GM12878 (cell line): ENCODE measurements around the gene LATS2. TPM values are rescaled to one million over a fixed set of nuclear protein-coding genes. Genes with fewer than 3 reads are reported as not detected.

Experiments
- ATAC-seq: fragments of 200-7000 bp; cut with Tn5 transposase; 3 replicates; pipeline ENCODE4 v1.9.1; 2020; ENCODE audit warnings: mild to moderate bottlenecking, moderate library complexity
- BruUV-seq: library from RNA; stranded (reverse); fragments of 400-500 nt; replicated peaks from 2 replicates; lab custom pipeline; 2021; lab: Mats Ljungman, UMichigan
- CTCF ChIA-PET: fragments of 300-600 bp; sonication (Branson Sonifier 250); formaldehyde crosslinking; extraction: SDS; loops from one replicate; lab custom pipeline; 2021; ENCODE audit warnings: inconsistent platforms; lab: Yijun Ruan, JAX
- POLR2A ChIA-PET: fragments of 350-600 bp; formaldehyde crosslinking; extraction: SDS; loops from one replicate; lab custom pipeline; 2021; ENCODE audit warnings: inconsistent platforms; lab: Charles Lee
- RAD21 ChIA-PET: fragments of 300-600 bp; sonication (Branson Sonifier 250); formaldehyde crosslinking; loops from one replicate; lab custom pipeline; 2023; ENCODE audit warnings: antibody characterized with exemption; ENCODE audit not compliant: unreplicated experiment; lab: Charles Lee
- SMC1A ChIA-PET: fragments of 300-600 bp; sonication (Branson Sonifier 250); formaldehyde crosslinking; loops from one replicate; lab custom pipeline; 2023; ENCODE audit not compliant: unreplicated experiment, uncharacterized antibody; lab: Charles Lee
- DNase-seq: peaks from one replicate; pipeline ENCODE4 v3.0.0-alpha.2; 2011; ENCODE audit warnings: low read depth, low spot score
- FAIRE-seq: peaks from 3 replicates; lab custom pipeline; 2011; peaks lifted over from hg19 to GRCh38; lab: Jason Lieb, UNC
- H2AFZ ChIP-seq: 2 replicates; pipeline ENCODE4 v1.6.0; 2011; ENCODE audit warnings: low read depth, low read length, control low read depth; ENCODE audit not compliant: control insufficient read depth
- H3K27ac ChIP-seq: 2 replicates; pipeline ENCODE4 v1.5.1; 2011; ENCODE audit warnings: control low read depth; ENCODE audit not compliant: control insufficient read depth, insufficient read depth
- H3K27me3 ChIP-seq, 2 experiments: replicated peaks in 1 of 2; 2 replicates each; pipeline versions ENCODE4 v1.6.0 to v1.6.1; 2011; ENCODE audit warnings: low read length in 1 of 2; ENCODE audit not compliant: control insufficient read depth in 2 of 2, insufficient read depth in 2 of 2
- H3K36me3 ChIP-seq, 2 experiments: 2 replicates each; pipeline ENCODE4 v1.5.1; 2011; ENCODE audit warnings: low read length in 1 of 2; ENCODE audit not compliant: control insufficient read depth in 2 of 2, insufficient read depth in 2 of 2
- H3K4me1 ChIP-seq: 2 replicates; pipeline ENCODE4 v1.6.1; 2011; ENCODE audit warnings: mild to moderate bottlenecking, low read length, moderate library complexity, mixed read lengths; ENCODE audit not compliant: control insufficient read depth, insufficient read depth
- H3K4me2 ChIP-seq: 2 replicates; pipeline ENCODE4 v1.6.0; 2011; ENCODE audit warnings: control low read depth; ENCODE audit not compliant: control insufficient read depth, insufficient read depth
- H3K4me3 ChIP-seq: fragments of 200-600 bp; sonication (generic); 2 replicates; pipeline ENCODE4 v1.5.1; 2016
- H3K79me2 ChIP-seq: 2 replicates; pipeline ENCODE4 v1.6.0; 2011; ENCODE audit warnings: low read length; ENCODE audit not compliant: control insufficient read depth, insufficient read depth
- H3K9ac ChIP-seq: 2 replicates; pipeline ENCODE4 v1.8.0; 2011; ENCODE audit warnings: low read length, control low read depth, mixed read lengths; ENCODE audit not compliant: control insufficient read depth, insufficient read depth
- H3K9me3 ChIP-seq: replicated peaks from 3 replicates; pipeline ENCODE4 v1.5.1; 2011; ENCODE audit warnings: mild to moderate bottlenecking, low read length; ENCODE audit not compliant: control insufficient read depth, insufficient read depth
- H4K20me1 ChIP-seq: 2 replicates; pipeline ENCODE4 v1.6.0; 2011; ENCODE audit not compliant: control insufficient read depth, insufficient read depth
- CBX5 ChIP-seq: sonication (generic); IDR thresholded peaks from 2 replicates; pipeline ENCODE4 v1.6.1; 2016; ENCODE audit warnings: low read depth, moderate library complexity, mild to moderate bottlenecking, inconsistent platforms
- KAT2A ChIP-seq: conservative IDR thresholded peaks from 2 replicates; pipeline ENCODE4 v1.6.1; 2011; ENCODE audit warnings: low read depth, low read length; ENCODE audit not compliant: control insufficient read depth
- WGBS: methylation state at CpG from one replicate; pipeline ENCODE4 v1.1.6; 2016; ENCODE audit warnings: low lambda C conversion rate; ENCODE audit not compliant: insufficient replicate concordance, insufficient coverage; ENCODE audit errors: missing lambda C conversion rate; 5-methylcytosine and 5-hydroxymethylcytosine counted together
- in situ Hi-C: fragments of 300-500 bp; cut with MboI; formaldehyde crosslinking; loops from 9 replicates; pipeline ENCODE4 v1.14.3; 2018; ENCODE audit warnings: mixed read lengths
- intact Hi-C: fragments of 100-400 bp; cut with micrococcal nuclease; formaldehyde crosslinking; loops from one replicate; pipeline ENCODE4 v1.14.2; 2022; ENCODE audit not compliant: unreplicated experiment
- polyA plus RNA-seq, 11 experiments: library from polyadenylated mRNA; depleted of rRNA in 4 of 11; unstranded in 6 of 11; stranded (reverse) in 5 of 11; fragments of >200 nt; fragmentation: Nextera tagmentation in 4 of 11; fragmentation: Illumina TruSeq in 1 of 11; extraction: Ambion mirVana in 4 of 11; extraction: Trizol in 1 of 11; gene quantifications; 1 replicate in 1 of 11; 2 replicates in 10 of 11; pipeline versions ENCODE4 v1.2.1 to v1.2.3, GENCODE V29; 2011 to 2016; ENCODE audit warnings: inconsistent platforms in 2 of 11, missing spikeins in 2 of 11, low read depth in 1 of 11
- total RNA-seq, 4 experiments: library from RNA; depleted of rRNA in 3 of 4; stranded (reverse); fragments of >200 nt in 3 of 4; fragmentation: Illumina TruSeq in 1 of 4; extraction: Trizol in 1 of 4; gene quantifications; 2 replicates each; pipeline versions ENCODE4 v1.2.1 to v1.2.3, GENCODE V29; 2013 to 2021
- TF ChIP-seq, protein P1 (sequence below), 3 experiments: IDR thresholded peaks in 2 of 3; conservative IDR thresholded peaks in 1 of 3; 2 replicates each; pipeline ENCODE4 v1.5.1; 2011; ENCODE audit warnings: low read depth in 3 of 3, low read length in 3 of 3, mild to moderate bottlenecking in 3 of 3, control low read depth in 2 of 3, moderate library complexity in 2 of 3, inconsistent platforms in 1 of 3, mixed read lengths in 1 of 3; ENCODE audit not compliant: control insufficient read depth in 2 of 3, insufficient read depth in 1 of 3; ENCODE audit errors: extremely low read depth in 1 of 3
- TF ChIP-seq, protein P2 (sequence below): IDR thresholded peaks from 2 replicates; pipeline ENCODE4 v1.6.1; 2012; ENCODE audit warnings: low read length, inconsistent platforms

The LATS2 gene
- total and polyA plus RNA-seq, 10 of the 15 experiments (the other 5 are each of a cell fraction or from before 2014, with no cell fraction given): 0.90 to 7.8 (median 2.0) TPM

DNA sequence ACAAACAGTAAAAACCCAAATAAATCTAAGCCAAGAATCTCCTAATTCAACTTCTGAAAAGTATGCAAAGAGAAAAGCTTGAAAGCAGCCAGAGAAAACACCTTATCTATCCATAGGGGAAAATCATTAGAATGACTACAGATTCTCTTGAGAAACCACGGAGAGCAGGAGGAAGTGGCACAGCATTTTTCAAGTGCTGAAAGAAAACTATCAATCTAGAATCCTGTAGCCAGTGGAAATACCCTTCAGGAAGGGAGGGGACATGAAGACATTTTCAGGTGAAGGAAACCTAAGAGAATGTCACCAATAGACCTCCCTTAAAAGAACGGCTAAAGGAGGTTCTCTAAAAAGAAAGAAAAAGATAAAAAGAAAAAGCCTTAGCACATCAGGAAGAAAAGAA is 92.6 kb downstream of the LATS2 start:
- in situ Hi-C loops: no loop called here
- intact Hi-C loops: no loop called here
- no peaks in the 10 kb centered on the region for H3K79me2 ChIP-seq
- TF ChIP-seq, protein P1, sequence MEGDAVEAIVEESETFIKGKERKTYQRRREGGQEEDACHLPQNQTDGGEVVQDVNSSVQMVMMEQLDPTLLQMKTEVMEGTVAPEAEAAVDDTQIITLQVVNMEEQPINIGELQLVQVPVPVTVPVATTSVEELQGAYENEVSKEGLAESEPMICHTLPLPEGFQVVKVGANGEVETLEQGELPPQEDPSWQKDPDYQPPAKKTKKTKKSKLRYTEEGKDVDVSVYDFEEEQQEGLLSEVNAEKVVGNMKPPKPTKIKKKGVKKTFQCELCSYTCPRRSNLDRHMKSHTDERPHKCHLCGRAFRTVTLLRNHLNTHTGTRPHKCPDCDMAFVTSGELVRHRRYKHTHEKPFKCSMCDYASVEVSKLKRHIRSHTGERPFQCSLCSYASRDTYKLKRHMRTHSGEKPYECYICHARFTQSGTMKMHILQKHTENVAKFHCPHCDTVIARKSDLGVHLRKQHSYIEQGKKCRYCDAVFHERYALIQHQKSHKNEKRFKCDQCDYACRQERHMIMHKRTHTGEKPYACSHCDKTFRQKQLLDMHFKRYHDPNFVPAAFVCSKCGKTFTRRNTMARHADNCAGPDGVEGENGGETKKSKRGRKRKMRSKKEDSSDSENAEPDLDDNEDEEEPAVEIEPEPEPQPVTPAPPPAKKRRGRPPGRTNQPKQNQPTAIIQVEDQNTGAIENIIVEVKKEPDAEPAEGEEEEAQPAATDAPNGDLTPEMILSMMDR (IDR thresholded peaks at IDR 0.05 in 2 of 3, conservative IDR thresholded peaks at IDR 0.05 in 1 of 3; ENCODE audit: control insufficient read depth in 2 of 3, extremely low read depth in 1 of 3, insufficient read depth in 1 of 3, low read depth in 3 of 3, low read length in 3 of 3): no peak
- TF ChIP-seq, protein P2, sequence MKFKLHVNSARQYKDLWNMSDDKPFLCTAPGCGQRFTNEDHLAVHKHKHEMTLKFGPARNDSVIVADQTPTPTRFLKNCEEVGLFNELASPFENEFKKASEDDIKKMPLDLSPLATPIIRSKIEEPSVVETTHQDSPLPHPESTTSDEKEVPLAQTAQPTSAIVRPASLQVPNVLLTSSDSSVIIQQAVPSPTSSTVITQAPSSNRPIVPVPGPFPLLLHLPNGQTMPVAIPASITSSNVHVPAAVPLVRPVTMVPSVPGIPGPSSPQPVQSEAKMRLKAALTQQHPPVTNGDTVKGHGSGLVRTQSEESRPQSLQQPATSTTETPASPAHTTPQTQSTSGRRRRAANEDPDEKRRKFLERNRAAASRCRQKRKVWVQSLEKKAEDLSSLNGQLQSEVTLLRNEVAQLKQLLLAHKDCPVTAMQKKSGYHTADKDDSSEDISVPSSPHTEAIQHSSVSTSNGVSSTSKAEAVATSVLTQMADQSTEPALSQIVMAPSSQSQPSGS: no peak
- no peak for TF ChIP-seq KAT2A
- 0 out of 2 replicates have a peak, but pooled peaks have one; percentile 64 for TF ChIP-seq CBX5
- POLR2A ChIA-PET: interaction anchor here (0.7 kb wide), 1 partner anchor 83 kb away, joined by 3 read pairs; no protein-coding TSS in a partner anchor
- no peaks in the 10 kb centered on the region for H3K4me1 ChIP-seq
- CTCF ChIA-PET: no interaction called here
- no peaks in the 10 kb centered on the region for H4K20me1 ChIP-seq
- no peaks in the 10 kb centered on the region for H3K36me3 ChIP-seq
- no peak overlapping the region for H3K4me3 ChIP-seq
- 0 out of 2 replicates have a peak overlapping the region, but pooled peaks have one; percentile 17 for H3K4me2 ChIP-seq
- H3K9ac ChIP-seq: no peak overlapping the region
- H3K27me3 ChIP-seq: no peaks in the 10 kb centered on the region
- SMC1A ChIA-PET: interaction anchor here (0.6 kb wide), 1 partner anchor 328 kb away, joined by 3 read pairs; no protein-coding TSS in a partner anchor
- 24% methylated on average over 2 of the region's 2 CpGs for WGBS
- ATAC-seq: peak; percentile 77
- no peaks in the 10 kb centered on the region for H3K9me3 ChIP-seq
- RAD21 ChIA-PET: interaction anchor here (0.7 kb wide), 1 partner anchor 689 kb away, joined by 3 read pairs; no protein-coding TSS in a partner anchor
- FAIRE-seq: no peak
- peak overlapping the region; percentile 37 for H2AFZ ChIP-seq
- no peak overlapping the region for H3K27ac ChIP-seq
- no TSS peak for BruUV-seq
- peak; percentile 7 for DNase-seq
